Measurements from ENCODE around the gene VGLL4. TPM values are rescaled to one million over a fixed set of nuclear protein-coding genes. Genes with fewer than 3 reads are reported as not detected.

The VGLL4 gene
- total and polyA plus RNA-seq, 4 donors, result 44.7 to 104 (median 70.7) TPM

DNA sequence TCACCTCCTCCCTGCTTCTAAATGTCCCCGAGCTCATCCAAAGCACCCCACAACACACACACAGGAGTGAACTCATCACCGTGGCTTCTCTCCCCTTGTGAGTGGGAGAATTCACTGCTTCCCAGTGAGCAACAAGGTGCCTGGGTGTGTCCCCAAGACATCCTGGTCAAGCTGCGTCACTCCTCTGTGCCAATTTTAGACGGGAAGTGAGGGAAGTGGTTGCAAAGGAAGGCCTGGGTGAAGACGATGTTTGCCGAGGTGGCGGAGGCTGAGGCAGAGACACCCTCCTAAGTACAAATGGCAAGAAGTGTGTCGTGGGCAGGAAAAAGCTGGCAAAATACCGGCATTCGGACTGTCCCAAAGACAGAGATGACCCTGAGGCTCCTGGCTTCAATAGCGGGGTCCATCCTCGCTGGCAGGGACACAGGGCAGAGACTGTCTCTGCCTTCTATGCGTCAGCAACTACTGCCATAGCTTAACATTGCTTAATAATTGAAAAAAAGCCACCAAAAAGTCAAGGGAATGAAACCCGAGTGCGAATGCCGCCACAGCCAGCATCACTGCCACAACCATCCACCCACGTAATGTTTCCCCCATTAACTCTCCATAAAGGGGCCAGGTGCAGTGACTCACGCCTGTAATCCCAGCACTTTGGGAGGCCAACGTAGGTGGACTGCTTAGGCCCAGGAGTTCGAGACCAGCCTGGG lies 72.8 kb downstream of the VGLL4 start:
- DNase-seq (peak in 1 of 2 donors; percentile 67), ATAC-seq (ENCODE audit: low FRiP score) (no peak)
- 84 to 87% methylated on average over 20 of the region's 20 CpGs for WGBS, 2 donors

DNA sequence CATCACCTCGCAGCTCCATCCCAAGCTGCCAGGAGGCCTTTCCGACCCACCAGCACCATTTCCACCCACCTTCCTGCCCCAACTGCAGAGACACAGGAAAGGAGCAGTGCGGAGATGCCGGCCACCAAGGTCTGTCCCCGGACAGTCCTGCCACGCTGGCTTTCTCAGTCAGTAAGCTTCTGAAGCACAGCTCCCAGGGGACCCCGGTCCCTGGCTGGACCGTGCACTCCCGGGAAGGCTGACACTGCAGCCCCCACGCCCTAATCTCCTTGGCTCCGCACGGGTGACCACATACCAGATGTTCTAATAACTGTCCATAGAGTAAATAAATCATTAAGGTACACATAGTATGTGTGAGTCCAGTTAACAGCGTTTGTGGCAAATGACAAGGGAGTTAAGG lies 73.5 kb downstream of the VGLL4 start:
- Histone ChIP-seq H3K36me3 (ENCODE audit: control insufficient read depth in 1 of 2, insufficient read depth in 2 of 2, low read length in 1 of 2) (no peaks in the 10 kb centered on the region), H3K27ac (ENCODE audit: low read depth in 1 of 2, low read length in 2 of 2) (peak overlapping the region in 1 of 2 donors; percentile 81), H3K27me3 (ENCODE audit: control insufficient read depth in 1 of 2, insufficient read depth in 2 of 2, low read length in 1 of 2) (no peaks in the 10 kb centered on the region), H3K4me1 (ENCODE audit: control insufficient read depth in 1 of 2, insufficient read depth in 2 of 2, low read length in 2 of 2) (peaks cover 0 to 2% of the 10 kb centered on the region in 2 donors), H3K9me3 (ENCODE audit: control insufficient read depth, low read length) (no peaks in the 10 kb centered on the region), H3K4me3 (ENCODE audit: low read length in 2 of 2) (no peak overlapping the region)
- WGBS, 2 donors, result 28 to 51% methylated on average over 12 to 13 of the region's 13 CpGs
- DNase-seq, result no peak
- no peak for ATAC-seq (ENCODE audit: low FRiP score)
- intact Hi-C loops (cut with DNase I), result no loop called here

More for the DNA sequence above, 72.8 kb downstream of the VGLL4 start:
- Histone ChIP-seq H3K4me3 (ENCODE audit: low read length in 2 of 2) (no peak overlapping the region), H3K4me1 (ENCODE audit: control insufficient read depth in 1 of 2, insufficient read depth in 2 of 2, low read length in 2 of 2) (peaks cover 0 to 2% of the 10 kb centered on the region in 2 donors), H3K27me3 (ENCODE audit: control insufficient read depth in 1 of 2, insufficient read depth in 2 of 2, low read length in 1 of 2) (no peaks in the 10 kb centered on the region), H3K36me3 (ENCODE audit: control insufficient read depth in 1 of 2, insufficient read depth in 2 of 2, low read length in 1 of 2) (no peaks in the 10 kb centered on the region), H3K27ac (ENCODE audit: low read depth in 1 of 2, low read length in 2 of 2) (peak overlapping the region in 1 of 2 donors; percentile 46), H3K9me3 (ENCODE audit: control insufficient read depth, low read length) (no peaks in the 10 kb centered on the region)
- intact Hi-C loops (cut with DNase I), result no loop called here

DNA sequence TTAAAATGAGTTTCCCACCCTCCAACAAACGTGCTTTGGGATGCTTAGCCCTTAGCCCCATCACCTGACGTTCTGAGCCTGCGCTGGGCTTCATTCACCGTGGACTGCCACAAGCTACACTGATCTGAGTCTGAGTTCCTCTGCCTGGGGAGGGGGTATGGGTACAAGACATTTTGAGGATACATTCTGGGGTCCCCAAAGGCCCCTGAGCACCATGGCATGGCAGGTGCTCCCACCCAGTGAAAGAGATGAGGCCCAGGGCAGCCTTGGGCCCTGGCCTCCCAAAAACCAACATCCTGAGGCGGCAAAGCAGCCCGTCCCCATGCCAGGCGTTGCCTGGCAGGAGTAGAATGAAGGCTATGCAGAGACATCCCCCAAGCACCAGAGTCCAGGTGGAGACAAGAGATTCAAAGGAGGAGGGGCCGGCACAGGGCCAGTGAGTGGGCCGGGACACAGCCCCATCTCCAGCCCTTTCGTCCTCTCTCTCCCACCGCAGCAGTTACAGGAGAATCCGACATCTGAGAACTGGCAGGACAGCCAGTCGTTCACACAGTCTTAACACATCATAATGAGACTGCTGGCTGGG lies 74.5 kb downstream of the VGLL4 start:
- no peaks in the 10 kb centered on the region for H3K36me3 ChIP-seq (ENCODE audit: control insufficient read depth in 1 of 2, insufficient read depth in 2 of 2, low read length in 1 of 2)
- H3K27me3 ChIP-seq (ENCODE audit: control insufficient read depth in 1 of 2, insufficient read depth in 2 of 2, low read length in 1 of 2), result no peaks in the 10 kb centered on the region
- peaks cover 0 to 2% of the 10 kb centered on the region in 2 donors for H3K4me1 ChIP-seq (ENCODE audit: control insufficient read depth in 1 of 2, insufficient read depth in 2 of 2, low read length in 2 of 2)
- DNase-seq (peak in 1 of 2 donors; percentile 69), ATAC-seq (ENCODE audit: low FRiP score) (no peak)
- WGBS, 2 donors, result 74 to 77% methylated on average over 13 of the region's 13 CpGs
- no peaks in the 10 kb centered on the region for H3K9me3 ChIP-seq (ENCODE audit: control insufficient read depth, low read length)
- peak overlapping the region; percentile 90 to 98 for H3K27ac ChIP-seq (ENCODE audit: low read depth in 1 of 2, low read length in 2 of 2)
- intact Hi-C loops (cut with DNase I), result loop anchor here (2.0 to 5.0 kb wide), 5 partner anchors 33 to 102 kb away; partner anchors contain the start of gene VGLL4 (in 2 of the 2)
- no peak overlapping the region for H3K4me3 ChIP-seq (ENCODE audit: low read length in 2 of 2)

- intact Hi-C loops (cut with DNase I), result loop anchor here (2.0 to 5.0 kb wide), 5 partner anchors 34 to 101 kb away; partner anchors contain the start of gene VGLL4 (in 2 of the 2)
- peak; percentile 91 for ATAC-seq (ENCODE audit: low FRiP score)
- H3K27me3 ChIP-seq (ENCODE audit: control insufficient read depth in 1 of 2, insufficient read depth in 2 of 2, low read length in 1 of 2), result no peaks in the 10 kb centered on the region
- peaks cover 0 to 2% of the 10 kb centered on the region in 2 donors for H3K4me1 ChIP-seq (ENCODE audit: control insufficient read depth in 1 of 2, insufficient read depth in 2 of 2, low read length in 2 of 2)
- H3K9me3 ChIP-seq (ENCODE audit: control insufficient read depth, low read length), result no peaks in the 10 kb centered on the region
- no peaks in the 10 kb centered on the region for H3K36me3 ChIP-seq (ENCODE audit: control insufficient read depth in 1 of 2, insufficient read depth in 2 of 2, low read length in 1 of 2)
- H3K27ac ChIP-seq (ENCODE audit: low read depth in 1 of 2, low read length in 2 of 2), result peak overlapping the region; percentile 90 to 99
- H3K4me3 ChIP-seq (ENCODE audit: low read length in 2 of 2), result no peak overlapping the region
- WGBS, 2 donors, result 8 to 9% methylated on average over 29 of the region's 29 CpGs
- DNase-seq, result peak; percentile 94 to 97
Measured at GRCh38 chr3:11568503-11569155, 75.1 kb downstream of the VGLL4 start.

GRCh38 chr3:11567516-11568467 lies 75.9 kb downstream of the VGLL4 start:
- no peaks in the 10 kb centered on the region for H3K27me3 ChIP-seq (ENCODE audit: control insufficient read depth in 1 of 2, insufficient read depth in 2 of 2, low read length in 1 of 2)
- H3K27ac ChIP-seq (ENCODE audit: low read depth in 1 of 2, low read length in 2 of 2), result peak overlapping the region; percentile 90 to 99
- peak; percentile 76 for ATAC-seq (ENCODE audit: low FRiP score)
- H3K36me3 ChIP-seq (ENCODE audit: control insufficient read depth in 1 of 2, insufficient read depth in 2 of 2, low read length in 1 of 2), result no peaks in the 10 kb centered on the region
- peak; percentile 89 to 94 for DNase-seq
- 50 to 53% methylated on average over 27 of the region's 27 CpGs for WGBS, 2 donors
- no peaks in the 10 kb centered on the region for H3K9me3 ChIP-seq (ENCODE audit: control insufficient read depth, low read length)
- intact Hi-C loops (cut with DNase I), result loop anchor here (2.0 to 5.0 kb wide), 5 partner anchors 35 to 100 kb away; partner anchors contain the start of gene VGLL4 (in 2 of the 2)
- no peak overlapping the region for H3K4me3 ChIP-seq (ENCODE audit: low read length in 2 of 2)
- H3K4me1 ChIP-seq (ENCODE audit: control insufficient read depth in 1 of 2, insufficient read depth in 2 of 2, low read length in 2 of 2), result peaks cover 0 to 2% of the 10 kb centered on the region in 2 donors

DNA sequence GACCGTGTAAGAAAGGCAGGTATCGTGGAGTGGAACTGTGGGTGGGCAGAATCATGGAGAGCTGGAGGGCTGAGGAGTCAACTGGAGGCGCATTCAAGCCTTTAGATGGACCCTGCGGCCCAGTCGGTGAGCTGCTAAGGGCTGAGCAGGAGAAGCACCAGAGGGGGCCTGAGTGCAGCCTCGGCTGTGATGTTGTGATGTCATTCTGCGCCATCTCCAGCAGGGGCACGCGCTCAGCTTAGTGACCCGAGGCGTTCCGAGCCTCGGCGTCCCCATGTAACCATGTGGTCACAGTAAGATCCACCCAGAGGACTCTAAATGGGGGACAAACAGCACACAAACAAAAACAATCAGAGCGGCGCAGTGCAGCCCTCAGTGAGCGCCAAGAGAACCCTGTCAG lies 76.8 kb downstream of the VGLL4 start:
- H3K9me3 ChIP-seq (ENCODE audit: control insufficient read depth, low read length), result no peaks in the 10 kb centered on the region
- intact Hi-C loops (cut with DNase I), result loop anchor here (5.0 kb wide), 4 partner anchors 35 to 100 kb away; partner anchors contain the start of gene VGLL4 (in 1 of the 2)
- H3K27me3 ChIP-seq (ENCODE audit: control insufficient read depth in 1 of 2, insufficient read depth in 2 of 2, low read length in 1 of 2), result no peaks in the 10 kb centered on the region
- no peak for ATAC-seq (ENCODE audit: low FRiP score)
- H3K36me3 ChIP-seq (ENCODE audit: control insufficient read depth in 1 of 2, insufficient read depth in 2 of 2, low read length in 1 of 2), result no peaks in the 10 kb centered on the region
- peaks cover 0 to 2% of the 10 kb centered on the region in 2 donors for H3K4me1 ChIP-seq (ENCODE audit: control insufficient read depth in 1 of 2, insufficient read depth in 2 of 2, low read length in 2 of 2)
- no peak for DNase-seq
- WGBS, 2 donors, result 85 to 86% methylated on average over 17 of the region's 17 CpGs
- H3K4me3 ChIP-seq (ENCODE audit: low read length in 2 of 2), result no peak overlapping the region
- H3K27ac ChIP-seq (ENCODE audit: low read depth in 1 of 2, low read length in 2 of 2), result peak overlapping the region in 1 of 2 donors; percentile 34

- ATAC-seq (ENCODE audit: low FRiP score) (no peak), DNase-seq (no peak)
- intact Hi-C loops (cut with DNase I), result loop anchor here (5.0 kb wide), 4 partner anchors 36 to 99 kb away; partner anchors contain the start of gene VGLL4 (in 1 of the 2)
- WGBS, 2 donors, result 85 to 90% methylated on average over 20 of the region's 20 CpGs
- peaks cover 0 to 2% of the 10 kb centered on the region in 2 donors for H3K4me1 ChIP-seq (ENCODE audit: control insufficient read depth in 1 of 2, insufficient read depth in 2 of 2, low read length in 2 of 2)
- no peaks in the 10 kb centered on the region for H3K27me3 ChIP-seq (ENCODE audit: control insufficient read depth in 1 of 2, insufficient read depth in 2 of 2, low read length in 1 of 2)
- no peak overlapping the region for H3K4me3 ChIP-seq (ENCODE audit: low read length in 2 of 2)
- no peaks in the 10 kb centered on the region for H3K36me3 ChIP-seq (ENCODE audit: control insufficient read depth in 1 of 2, insufficient read depth in 2 of 2, low read length in 1 of 2)
- peak overlapping the region in 1 of 2 donors; percentile 34 for H3K27ac ChIP-seq (ENCODE audit: low read depth in 1 of 2, low read length in 2 of 2)
- H3K9me3 ChIP-seq (ENCODE audit: control insufficient read depth, low read length), result no peaks in the 10 kb centered on the region
Measured at GRCh38 chr3:11566478-11566877, 77.2 kb downstream of the VGLL4 start.
